ENCODE measurements around the gene NAALADL2.
"Not testable (repeated sequence)": the region's sequence is repeated elsewhere in the genome, so short reads cannot be mapped to it uniquely, and the experiment has no call there.

Gene NAALADL2

DNA sequence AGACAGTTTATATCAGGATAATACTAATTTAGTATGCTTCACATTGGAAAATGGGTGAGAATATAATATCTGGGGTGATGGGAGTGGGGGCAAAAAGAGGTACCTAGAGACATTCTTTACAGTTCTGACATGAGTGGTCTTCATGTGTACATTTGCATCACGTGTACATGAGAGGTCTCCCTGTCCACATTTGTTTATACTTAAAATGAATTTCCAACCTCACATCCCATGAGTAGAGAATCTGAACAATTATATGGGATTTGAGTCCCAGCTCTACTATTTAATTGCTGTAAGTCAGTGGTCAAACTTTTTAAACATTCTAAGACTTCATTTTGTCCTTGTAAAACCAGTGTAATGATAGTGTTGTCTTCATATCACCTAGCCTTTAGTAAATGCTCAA lies 408.4 kb downstream of the NAALADL2 start:
- no peak for DNase-seq (ENCODE audit: low read depth)

DNA sequence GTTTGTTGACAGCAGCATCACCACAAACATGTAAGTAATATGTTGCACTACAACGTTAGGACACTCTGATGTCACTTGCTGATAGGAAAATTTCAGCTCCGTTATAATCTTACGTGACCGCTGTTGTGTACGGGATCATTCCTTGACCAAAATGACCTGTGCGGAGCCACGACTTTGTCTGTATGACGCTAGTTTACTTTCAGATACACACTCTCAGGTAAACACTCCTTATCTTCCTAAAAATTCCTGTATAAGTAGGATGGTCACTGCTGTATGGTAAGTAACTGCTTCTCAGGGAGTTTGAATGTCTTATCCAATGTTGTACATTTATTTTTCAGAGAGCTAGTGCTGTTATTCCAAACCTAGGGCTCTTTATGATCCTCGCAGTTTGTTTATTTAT lies 410.3 kb downstream of the NAALADL2 start:
- no peak for DNase-seq (ENCODE audit: low read depth)

DNA sequence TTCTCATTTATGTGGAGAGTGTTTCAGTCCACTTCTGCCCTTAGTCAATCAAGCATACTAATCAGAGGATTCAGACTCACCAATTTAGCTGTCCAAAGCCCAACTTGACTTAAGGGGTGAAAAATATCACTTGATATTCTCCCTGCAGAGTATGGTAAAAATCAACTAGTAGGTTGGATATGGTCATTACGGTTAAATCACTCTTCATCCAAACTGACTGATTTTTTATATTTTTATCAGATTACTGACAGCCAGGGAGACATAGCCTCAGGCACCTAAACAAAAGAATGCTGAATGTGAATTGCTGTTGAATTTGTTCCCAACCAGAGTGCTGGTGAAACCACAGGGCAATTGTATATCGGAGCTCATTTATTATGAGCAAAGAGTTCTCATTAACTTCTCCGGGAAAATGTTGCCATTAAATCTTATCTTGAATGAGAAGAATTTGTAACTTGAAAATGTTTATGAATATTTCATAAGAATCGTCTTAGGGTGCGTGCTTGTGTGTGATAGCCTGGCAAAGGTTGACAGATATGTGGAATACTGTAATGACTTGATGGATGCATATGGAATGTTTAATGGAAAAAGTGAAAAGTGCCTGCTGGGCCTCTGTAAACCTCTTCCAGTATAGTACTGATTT lies 411.2 kb downstream of the NAALADL2 start:
- DNase-seq (ENCODE audit: low read depth): peak; percentile 84

DNA sequence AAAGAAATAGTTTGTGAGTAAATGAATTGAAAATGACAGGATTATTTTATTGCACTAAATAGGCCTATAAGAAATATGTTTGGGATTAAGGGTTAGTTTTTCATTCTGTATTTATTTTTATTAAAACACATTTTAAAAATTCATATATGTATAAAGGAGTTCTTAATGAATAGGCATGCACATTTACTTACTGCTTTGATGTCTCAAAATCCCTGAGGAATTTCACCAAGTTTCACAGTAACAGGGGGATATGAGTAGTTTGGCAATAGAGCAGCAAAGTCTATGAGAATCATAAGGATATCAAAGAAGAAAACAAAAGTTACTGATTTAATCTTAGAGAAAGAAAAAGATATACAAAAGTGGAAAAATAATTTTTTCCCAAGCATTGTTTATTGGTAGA lies 411.7 kb downstream of the NAALADL2 start:
- DNase-seq (ENCODE audit: low read depth): peak; percentile 16

DNA sequence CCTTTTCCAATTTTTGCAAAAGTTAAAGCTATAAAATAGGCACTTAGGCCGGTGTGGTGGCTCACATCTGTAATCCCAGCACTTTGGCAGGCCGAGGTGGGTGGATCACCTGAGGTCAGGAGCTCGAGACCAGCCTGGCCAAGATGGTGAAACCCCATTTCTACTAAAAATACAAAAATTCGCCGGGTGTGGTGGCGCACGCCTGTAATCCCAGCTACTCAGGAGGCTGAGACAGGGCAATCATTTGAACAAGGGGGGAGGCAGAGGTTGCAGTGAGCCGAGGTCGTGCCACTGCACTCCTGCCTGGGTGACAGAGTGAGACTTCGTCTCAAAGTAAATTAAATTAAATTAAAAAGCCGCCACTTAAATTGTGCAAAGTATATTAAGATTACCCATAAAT lies 412.3 kb downstream of the NAALADL2 start:
- not testable (repeated sequence) for DNase-seq (ENCODE audit: low read depth)

DNA sequence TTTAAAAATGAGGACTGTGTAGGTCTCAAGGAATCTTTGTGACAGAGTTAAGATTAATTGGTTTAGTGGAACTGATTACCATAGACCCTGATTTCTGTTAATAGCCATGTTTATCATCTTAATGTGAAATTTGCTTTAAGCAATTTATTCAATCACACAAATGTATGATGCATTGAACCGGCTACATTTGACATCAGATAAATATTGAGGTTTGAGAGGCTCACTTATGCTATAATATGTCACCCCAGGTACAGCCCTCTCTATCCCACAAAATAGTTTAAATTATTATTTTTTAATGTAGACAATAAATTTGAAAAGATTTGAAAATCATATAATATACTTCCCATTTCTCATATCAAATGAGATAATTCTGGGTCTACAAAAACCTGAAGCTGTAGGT lies 413.3 kb downstream of the NAALADL2 start:
- no peak for DNase-seq (ENCODE audit: low read depth)

DNA sequence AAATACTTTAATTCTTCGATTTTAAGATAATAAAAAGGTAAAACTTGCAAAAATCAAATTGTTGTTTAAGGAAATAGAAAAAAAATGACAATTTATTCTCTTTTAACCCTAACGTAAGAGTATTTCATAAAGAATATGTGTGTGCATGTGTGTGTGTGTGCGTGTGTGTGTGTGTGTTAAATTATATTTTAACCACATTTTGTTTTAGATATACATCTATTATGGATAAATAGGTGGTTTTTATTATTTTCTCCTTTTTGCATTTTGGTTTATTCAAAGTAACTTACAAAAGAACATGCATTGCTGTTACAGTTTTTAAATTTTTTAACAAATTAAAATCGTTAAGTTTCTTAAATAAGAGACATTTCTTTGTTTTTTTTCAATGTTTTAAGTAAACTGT lies 414.4 kb downstream of the NAALADL2 start:
- no peak for DNase-seq (ENCODE audit: low read depth)

DNA sequence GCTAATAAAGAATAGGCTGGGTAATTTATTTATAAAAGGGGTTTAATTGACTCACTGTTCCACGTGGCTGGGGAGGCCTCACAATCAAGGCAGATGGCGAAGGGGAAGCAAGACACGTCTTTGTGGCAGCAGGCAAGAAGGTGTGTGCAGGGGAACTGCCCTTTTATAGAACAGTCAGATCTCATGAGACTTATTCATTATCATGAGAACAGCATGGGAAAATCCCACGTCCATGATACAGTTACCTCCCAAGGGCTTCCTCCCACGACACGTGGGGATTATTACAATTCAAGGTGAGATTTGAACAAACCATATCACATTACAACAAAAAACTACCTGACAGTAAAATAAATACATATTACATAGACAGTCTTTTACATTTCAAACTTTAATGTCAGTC lies 414.9 kb downstream of the NAALADL2 start:
- DNase-seq (ENCODE audit: low read depth): no peak

DNA sequence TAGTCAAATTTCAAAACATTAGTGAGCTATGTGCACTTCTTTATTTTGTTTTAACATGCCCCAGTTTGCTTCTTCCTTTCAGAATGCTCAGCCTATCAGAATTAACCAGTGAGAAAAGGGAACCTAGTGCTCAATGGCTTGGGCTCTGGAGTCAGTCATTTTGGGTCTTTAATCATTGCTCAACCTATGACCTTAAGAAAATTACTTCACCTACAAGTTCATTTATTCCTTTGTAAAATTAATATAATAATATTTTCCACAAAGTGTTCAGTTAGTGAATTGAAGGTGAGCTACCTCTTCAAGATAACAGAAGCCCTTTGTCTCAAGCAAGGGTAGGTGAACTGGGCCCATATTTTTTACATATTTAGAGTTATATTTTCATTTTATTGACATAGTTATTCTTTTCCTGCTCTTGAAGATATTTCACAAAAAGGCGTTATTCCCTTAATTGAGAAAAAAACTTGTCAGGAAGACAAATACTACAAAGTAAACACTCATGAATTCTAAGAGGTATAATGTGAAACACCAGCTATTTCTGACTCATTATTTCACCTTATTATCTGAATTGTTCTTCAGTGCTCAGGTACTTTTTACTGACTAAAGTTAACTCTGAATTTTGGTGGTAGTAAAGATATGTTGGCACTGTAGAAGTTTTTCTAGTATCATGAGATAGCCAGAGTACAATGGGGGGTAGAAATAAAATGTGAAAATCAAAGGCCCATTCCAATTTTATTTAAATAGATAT lies 415.5 kb downstream of the NAALADL2 start:
- no peak for DNase-seq (ENCODE audit: low read depth)

DNA sequence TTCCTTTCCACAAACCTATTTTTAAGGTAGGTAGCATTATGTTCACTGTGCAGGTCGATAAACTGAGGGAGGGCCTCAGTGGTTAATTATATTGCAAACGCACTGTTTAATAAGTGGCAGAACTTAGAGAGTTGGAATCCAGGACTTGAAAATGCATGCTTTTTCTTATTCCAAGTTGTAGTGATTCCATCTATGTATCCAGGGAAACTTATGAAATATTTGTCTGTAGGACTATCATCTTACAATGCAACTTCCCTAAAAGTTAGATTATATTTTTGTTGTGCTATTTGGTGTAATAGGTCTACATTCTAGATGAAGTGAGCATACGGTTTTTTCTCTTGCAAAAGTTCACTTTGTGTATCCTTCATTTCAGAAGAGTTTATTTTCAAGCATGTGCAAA lies 419.5 kb downstream of the NAALADL2 start:
- no peak for DNase-seq (ENCODE audit: low read depth)

DNA sequence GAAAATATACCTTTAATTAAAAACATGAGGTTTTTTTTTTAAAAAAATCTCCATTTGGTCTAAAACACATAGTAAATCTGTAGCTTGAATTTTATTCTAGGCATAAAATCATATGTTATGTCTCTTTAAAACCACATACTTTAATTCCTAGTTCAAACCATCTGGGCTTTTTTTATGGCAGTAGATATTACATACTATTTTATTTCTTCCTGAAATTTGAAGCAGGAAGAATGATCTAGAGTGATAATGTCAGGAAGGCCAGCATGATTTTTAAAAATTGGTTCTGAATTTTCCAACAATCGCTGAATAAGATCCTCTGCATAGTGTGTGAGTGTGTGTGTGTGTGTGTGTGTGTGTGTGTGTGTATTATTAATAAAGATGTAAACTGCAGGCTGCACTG lies 420.3 kb downstream of the NAALADL2 start:
- no peak for DNase-seq (ENCODE audit: low read depth)

DNA sequence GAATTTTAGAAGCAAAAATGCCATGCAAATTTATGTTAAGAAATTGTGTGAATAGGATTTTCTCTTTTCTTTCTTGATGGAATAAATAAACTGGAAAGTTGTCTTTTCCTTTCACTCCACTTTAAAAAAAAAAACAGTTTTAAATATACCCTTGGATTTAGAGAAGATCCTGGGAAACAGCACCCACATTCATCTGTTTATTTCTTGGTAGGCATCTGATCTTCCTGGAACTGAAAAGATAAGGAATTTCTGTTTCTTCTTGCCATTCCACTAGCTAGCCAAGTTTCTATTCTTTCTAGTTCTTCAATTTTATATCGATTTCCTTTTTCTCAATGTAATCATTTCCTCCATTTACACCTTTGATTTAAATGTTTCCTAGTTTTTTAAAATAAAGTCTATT lies 420.8 kb downstream of the NAALADL2 start:
- DNase-seq (ENCODE audit: low read depth): no peak

DNA sequence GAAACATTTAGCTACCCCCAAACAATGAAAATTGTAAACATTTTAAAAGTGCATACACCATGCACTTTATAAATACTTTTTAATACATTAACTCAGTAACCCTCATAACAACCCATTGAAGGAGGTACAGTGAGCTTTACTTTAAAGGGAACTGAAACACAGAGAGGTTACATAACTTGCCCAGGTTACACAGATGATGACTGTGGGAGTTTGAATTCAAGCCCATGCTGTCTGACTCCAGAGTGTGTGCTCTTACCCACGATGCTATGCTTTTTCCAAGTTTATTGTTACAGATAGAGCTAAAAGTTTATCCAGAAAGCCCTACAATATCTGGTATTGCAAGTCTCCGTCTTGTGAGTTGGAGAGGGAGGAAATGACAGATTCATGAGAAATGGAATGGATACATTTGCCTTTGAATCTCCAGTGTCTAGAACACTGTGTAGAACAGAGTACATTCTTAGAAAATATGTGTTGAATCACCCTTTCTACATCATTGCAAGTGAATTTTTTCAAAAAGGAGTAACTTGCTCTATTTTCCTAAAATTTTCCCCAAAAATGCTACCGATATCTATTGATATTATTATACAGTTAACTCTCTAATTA lies 428.3 kb downstream of the NAALADL2 start:
- peak; percentile 9 for DNase-seq (ENCODE audit: low read depth)

DNA sequence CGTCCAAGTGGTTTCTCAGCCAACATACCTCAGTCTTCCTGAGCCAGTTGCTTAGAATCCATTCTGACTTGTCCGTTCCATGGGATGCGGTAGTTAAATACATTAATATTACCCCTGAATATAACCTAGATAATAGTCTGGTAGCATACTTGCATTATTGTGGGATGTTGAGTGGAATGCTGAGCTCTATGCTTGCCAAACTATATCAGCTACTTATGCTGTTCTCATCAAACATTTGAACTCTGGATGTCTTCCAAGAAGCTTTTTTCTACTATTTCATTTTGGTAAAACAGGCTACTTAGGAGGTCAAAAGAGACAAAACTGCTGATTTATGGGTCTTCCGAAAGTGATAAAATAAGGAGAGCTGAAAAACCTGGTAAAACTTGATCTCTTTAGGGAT lies 429.5 kb downstream of the NAALADL2 start:
- peak; percentile 32 for DNase-seq (ENCODE audit: low read depth)

DNA sequence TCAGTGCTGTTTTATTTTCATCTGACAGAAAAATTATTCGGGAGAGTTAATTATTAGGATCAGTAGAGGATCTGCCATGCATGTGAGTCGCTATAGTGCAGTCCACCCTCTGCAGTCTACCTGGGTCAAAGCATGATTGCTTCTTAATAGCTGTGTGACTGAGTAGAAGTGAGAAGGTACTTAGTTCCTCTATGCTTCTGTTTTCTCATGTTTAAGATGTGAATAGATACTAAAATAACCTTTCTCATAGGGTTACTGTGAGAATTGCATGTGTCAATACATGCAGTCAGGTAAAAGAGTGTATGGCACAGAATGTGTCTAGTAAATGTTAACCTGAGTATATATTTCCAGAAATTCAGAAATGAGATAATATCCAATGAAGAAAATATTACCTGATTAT lies 435.7 kb downstream of the NAALADL2 start:
- no peak for DNase-seq (ENCODE audit: low read depth)

DNA sequence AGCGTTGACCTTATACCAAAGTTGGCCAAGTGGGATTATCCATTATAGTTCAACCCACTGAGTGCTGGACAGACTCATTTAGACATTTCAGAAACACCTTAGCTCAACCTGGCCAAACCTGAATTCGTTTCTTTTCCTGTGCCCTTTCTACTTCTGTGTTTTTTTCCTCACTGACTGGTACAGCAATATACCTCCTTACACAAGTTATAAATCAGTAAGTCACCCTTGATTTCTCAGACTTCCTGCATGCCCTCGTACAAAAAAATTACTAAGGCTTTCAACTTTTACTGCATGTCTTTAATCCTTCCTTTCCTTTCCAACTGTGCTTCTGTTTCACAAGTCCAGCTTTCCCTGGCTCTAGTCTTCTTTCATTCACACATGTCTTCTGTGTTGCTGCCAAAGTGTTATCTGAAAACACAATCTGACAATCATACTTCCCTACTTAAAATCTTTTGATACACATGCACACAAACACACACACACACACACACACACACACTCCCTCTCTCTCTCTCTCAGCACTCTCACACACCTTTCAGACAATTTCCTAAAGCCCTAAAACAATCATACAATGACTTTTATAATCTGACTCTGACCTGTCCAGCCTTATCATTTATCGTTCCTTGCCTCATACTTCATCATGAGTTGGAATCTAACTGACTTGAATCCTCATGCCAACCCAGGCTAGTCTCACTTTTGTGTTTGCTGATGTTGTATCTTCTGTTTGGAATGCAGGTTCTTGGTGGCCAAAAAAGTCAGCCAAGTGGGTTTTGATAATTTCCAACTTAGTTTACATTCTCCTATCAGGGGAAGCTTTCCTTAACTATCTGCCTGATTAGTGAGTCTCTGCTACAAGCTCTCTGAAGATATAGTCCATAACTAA lies 436.4 kb downstream of the NAALADL2 start:
- peak; percentile 22 for DNase-seq (ENCODE audit: low read depth)

DNA sequence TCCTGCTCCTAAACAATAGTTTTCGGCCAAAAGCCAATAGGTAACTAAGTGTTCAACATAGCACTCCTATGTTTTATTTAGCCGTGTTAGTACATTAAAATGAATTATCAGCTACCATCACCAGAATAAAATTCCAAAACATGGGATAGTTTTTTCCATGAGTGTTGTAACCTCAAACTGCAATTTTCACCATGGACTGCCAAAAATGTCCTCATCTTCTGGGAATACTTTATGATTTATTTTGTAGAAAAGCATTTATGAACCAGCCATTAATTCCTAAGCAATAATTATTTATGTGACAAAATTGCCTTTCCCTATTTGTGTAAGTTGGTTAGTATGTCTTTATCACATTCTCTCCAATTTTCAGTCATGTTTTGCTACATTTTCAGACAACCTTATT lies 438.1 kb downstream of the NAALADL2 start:
- no peak for DNase-seq (ENCODE audit: low read depth)

DNA sequence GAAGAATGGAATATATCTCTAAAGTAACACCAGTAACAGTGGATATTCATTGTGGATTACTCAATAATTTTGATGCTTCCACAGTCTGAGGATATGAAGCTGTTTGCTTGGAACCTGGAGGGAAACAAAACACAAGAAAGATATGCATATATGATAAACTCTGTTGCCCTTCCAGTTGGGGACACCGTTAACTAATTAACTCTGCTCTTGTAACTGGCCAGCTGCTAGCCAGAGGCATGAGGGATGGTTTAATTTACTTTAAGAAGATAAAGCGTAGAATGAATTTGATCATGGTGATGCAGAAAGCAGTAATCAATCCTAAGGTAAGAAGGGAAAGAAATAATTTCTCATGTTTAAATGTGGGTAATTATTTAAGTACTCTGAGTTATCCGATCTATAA lies 442.6 kb downstream of the NAALADL2 start:
- DNase-seq (ENCODE audit: low read depth): no peak

DNA sequence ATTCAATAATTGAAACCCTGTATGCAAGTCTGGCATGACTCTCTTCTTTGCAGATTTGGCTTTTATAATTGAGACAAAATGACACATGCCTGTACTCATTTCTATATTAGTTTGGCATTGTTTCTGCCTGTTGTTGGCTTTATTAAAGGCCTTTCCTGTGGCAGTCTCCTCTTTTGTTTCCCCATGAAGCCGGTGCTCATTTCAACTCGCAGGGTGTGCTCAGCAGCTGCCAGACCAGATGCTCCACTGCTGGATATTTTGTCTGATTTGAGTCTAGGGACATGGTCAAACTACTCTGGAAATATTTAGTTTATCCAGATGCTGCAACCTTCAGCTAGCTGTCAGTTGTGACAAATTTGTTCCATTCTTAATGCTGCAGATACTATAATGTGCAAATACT lies 445.3 kb downstream of the NAALADL2 start:
- no peak for DNase-seq (ENCODE audit: low read depth)

DNA sequence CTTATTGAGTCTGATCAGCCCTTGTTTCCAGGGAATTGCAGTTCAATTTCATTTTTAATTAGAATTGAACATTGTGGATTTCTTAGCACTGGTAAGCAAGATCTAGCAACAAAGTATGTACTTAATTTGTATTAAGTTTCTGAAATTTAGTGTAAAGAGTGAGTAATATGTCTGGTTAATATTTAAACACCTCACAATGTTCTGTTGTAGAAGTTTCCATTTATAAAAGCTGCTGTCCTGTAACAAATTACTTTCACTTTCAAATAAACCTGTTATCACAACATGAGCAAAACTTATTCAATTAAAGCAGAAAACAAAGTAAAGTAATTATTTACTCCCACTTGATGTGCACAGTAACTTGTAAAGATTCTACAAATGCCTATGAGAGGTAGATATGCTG lies 448.5 kb downstream of the NAALADL2 start:
- no peak for DNase-seq (ENCODE audit: low read depth)

DNA sequence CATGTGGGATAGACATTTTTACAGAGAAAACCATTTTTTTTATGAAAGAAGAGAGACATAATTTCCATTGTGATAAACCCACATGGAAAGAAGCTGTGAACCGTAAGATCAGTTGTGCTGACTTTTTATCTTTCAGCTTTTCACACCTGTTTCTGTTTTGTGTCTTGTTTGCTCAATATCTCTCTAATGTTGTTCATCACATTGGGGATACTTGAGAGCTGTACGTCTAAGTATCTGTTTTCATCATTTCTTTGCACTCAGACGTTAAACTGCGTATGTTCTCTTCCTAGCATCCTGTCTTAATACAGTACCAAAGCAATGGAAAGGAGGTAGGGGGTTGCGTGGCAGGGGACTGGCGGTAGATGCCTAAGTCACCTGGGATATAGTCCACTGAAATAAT lies 449.0 kb downstream of the NAALADL2 start:
- no peak for DNase-seq (ENCODE audit: low read depth)

DNA sequence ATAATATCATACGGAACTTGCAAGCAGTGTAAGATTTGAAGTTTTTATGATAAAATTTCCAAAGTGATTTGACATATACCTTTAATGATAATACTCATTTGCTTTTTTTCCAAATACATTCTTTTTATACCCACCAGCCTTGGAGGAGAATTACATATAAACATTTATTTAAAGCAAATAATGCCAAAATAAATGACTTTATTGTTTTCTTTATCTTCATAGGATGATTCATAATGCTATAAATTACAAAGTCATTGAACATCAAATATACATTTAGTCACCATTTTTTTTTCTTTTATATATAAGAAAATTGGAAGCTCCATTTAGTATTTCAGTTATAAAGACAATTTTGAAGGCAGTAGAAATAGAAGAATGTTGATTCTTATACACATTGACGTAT lies 450.9 kb downstream of the NAALADL2 start:
- no peak for DNase-seq (ENCODE audit: low read depth)

DNA sequence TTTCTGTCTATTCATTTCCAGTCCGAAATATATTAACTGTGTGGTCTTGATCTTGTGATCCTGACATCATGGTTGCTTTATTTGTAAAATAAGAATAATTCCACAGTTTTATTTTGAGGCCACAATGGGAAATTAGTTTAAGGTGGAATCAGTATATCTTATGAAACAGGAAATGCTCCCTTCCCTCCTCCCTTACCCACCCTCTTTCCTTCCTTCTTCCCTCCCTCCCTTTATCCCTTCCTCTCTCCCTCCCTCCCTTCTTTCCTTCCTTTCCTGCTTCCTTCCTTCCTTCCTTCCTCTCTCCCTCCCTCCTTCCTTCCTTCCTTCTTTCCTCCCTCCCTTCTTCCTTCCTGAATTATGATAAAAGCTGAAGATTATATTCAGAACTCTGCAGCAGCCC lies 452.3 kb downstream of the NAALADL2 start:
- DNase-seq (ENCODE audit: low read depth): no peak
